Measurements from ENCODE around the gene DENND1B. TPM values are rescaled to one million over a fixed set of nuclear protein-coding genes. Genes with fewer than 3 reads are reported as not detected.
A peak's percentile ranks its signal among the peaks of the same experiment; 100 is the strongest.

The DENND1B gene
- total RNA-seq, 1 experiment from 2014 or later, result 6.3 TPM

DNA sequence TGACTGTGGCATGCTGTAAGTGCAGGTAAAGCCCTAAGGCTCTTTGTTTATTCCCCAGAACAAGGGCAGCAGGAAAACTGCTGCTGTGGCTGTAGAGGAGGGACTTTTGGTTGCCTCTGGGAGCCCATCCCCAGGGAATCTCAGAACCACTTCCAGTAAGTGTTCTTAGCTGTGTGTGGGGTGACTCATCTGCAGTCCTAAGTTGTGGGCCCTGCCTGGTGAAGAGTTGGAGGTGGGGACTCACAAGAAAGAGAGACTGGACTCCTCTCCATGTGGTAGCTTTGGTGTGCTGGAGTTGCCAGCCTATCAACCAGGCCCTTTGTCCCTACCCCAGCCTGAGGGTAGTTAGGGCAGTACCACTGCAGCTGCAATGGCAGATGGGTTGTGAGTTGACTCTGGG lies 24.0 kb upstream of the DENND1B start:
- Histone ChIP-seq H3T11ph (ENCODE audit: low read length) (no peak overlapping the region), H3K23ac (ENCODE audit: insufficient read length, low read depth, low read length) (no peak overlapping the region), H3K4me1 (ENCODE audit: insufficient read depth, low read length) (peaks cover 4% of the 10 kb centered on the region; the same call in 1 of the 2 replicates), H4K8ac (replicated peaks; ENCODE audit: insufficient read length, low read depth, low read length) (no peak overlapping the region), H2BK15ac (ENCODE audit: low read depth, low read length) (no peak overlapping the region), H2BK120ac (ENCODE audit: low read depth, low read length, poor library complexity, severe bottlenecking) (no peak overlapping the region), H2AK5ac (ENCODE audit: insufficient read length, low read length) (no peak overlapping the region), H3K56ac (ENCODE audit: insufficient read length, low read depth, low read length) (no peak overlapping the region), H2BK12ac (ENCODE audit: insufficient read length, low read depth, low read length) (no peak overlapping the region), H3K27me3 (ENCODE audit: insufficient read depth, low read length) (no peaks in the 10 kb centered on the region), H4K20me1 (ENCODE audit: control insufficient read depth, insufficient read depth, insufficient read length) (no peaks in the 10 kb centered on the region), H3K4ac (ENCODE audit: low read depth, low read length) (no peak overlapping the region), H3K27ac (ENCODE audit: insufficient read length, low read depth, low read length) (no peak overlapping the region), H2BK20ac (ENCODE audit: low read depth, low read length, poor library complexity, severe bottlenecking) (no peak overlapping the region), H2BK5ac (ENCODE audit: insufficient read length, low read length) (no peak overlapping the region), H4K91ac (ENCODE audit: insufficient read length, low read depth, low read length) (no peak overlapping the region), H4K5ac (ENCODE audit: insufficient read length, low read depth, low read length) (no peak overlapping the region), H3K4me2 (ENCODE audit: insufficient read depth, insufficient read length, low read length) (no peak overlapping the region), H3K14ac (ENCODE audit: insufficient read depth, low read length) (no peak overlapping the region), H3K18ac (ENCODE audit: insufficient read length, low read depth, low read length) (no peak overlapping the region), H3K9me3 (ENCODE audit: control insufficient read depth, low read depth, low read length) (no peaks in the 10 kb centered on the region), H3K79me1 (ENCODE audit: insufficient read depth, low read depth, low read length, poor library complexity, severe bottlenecking) (no peaks in the 10 kb centered on the region), H3K79me2 (ENCODE audit: insufficient read depth, low read length) (no peaks in the 10 kb centered on the region), H2AFZ (ENCODE audit: low read length) (no peak overlapping the region), H3K9ac (ENCODE audit: extremely low read depth, insufficient read length, low read length) (no peak overlapping the region), H3K23me2 (ENCODE audit: insufficient read length, low read depth, low read length, poor library complexity, severe bottlenecking) (no peaks in the 10 kb centered on the region)
- Mint-ChIP-seq H3K9me3 (peaks cover 20 to 31% of the 10 kb centered on the region in 2 experiments), H3K27me3 (ENCODE audit: low read depth) (peaks cover 4% of the 10 kb centered on the region), H3K4me1 (peaks cover 16 to 17% of the 10 kb centered on the region in 2 experiments), H3K27ac (no peak overlapping the region), H3K4me3 (no peak overlapping the region), H3K36me3 (ENCODE audit: insufficient read depth in 1 of 3, low read depth in 3 of 3) (peaks cover 15 to 30% (median 16%) of the 10 kb centered on the region in 3 experiments)
- peak; percentile 34 for DNase-seq
- TF ChIP-seq, protein P1, sequence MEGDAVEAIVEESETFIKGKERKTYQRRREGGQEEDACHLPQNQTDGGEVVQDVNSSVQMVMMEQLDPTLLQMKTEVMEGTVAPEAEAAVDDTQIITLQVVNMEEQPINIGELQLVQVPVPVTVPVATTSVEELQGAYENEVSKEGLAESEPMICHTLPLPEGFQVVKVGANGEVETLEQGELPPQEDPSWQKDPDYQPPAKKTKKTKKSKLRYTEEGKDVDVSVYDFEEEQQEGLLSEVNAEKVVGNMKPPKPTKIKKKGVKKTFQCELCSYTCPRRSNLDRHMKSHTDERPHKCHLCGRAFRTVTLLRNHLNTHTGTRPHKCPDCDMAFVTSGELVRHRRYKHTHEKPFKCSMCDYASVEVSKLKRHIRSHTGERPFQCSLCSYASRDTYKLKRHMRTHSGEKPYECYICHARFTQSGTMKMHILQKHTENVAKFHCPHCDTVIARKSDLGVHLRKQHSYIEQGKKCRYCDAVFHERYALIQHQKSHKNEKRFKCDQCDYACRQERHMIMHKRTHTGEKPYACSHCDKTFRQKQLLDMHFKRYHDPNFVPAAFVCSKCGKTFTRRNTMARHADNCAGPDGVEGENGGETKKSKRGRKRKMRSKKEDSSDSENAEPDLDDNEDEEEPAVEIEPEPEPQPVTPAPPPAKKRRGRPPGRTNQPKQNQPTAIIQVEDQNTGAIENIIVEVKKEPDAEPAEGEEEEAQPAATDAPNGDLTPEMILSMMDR (conservative IDR thresholded peaks at IDR 0.05), result no peak
